HFF-Myc (cell line): Measurements from ENCODE around the gene GIMAP7.

Experiments used
- DNase-seq: peaks from one replicate; pipeline ENCODE4 v3.0.0-alpha.2; 2011; ENCODE audit warnings: low read depth; ENCODE audit errors: extremely low read depth
- H3K4me3 ChIP-seq: replicated peaks from 2 replicates; pipeline ENCODE4 v1.5.1; 2011; ENCODE audit warnings: low read depth, mild to moderate bottlenecking, control low read depth, low read length
- CTCF ChIP-seq: IDR thresholded peaks from 2 replicates; pipeline ENCODE4 v1.5.1; 2012; ENCODE audit warnings: mild to moderate bottlenecking, low read depth, low read length, control low read depth; ENCODE audit errors: missing control alignments

Gene GIMAP7

GRCh38 chr7:150564006-150564405 is 49.3 kb downstream of the GIMAP7 start:
- no peak for TF ChIP-seq CTCF
- DNase-seq, result no peak
- no peak overlapping the region for H3K4me3 ChIP-seq

DNA sequence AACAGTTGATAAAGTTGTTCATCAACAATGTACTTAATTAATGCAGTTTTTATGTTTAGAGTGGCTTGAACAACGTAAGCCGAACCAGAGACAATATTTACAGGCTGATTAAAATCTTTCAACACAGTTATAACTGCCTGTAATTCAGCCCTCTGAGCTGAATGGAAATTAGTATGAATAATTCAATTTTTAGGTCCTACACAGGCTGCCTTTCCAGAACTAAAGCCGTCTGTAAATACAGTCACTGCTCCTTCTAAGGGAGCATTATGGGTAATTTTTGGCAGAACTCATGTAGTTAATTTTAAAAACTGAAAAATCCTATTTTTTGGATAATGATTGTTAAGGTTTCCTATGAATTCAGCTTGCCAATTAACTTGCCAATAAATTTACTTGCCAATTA is 49.9 kb downstream of the GIMAP7 start:
- TF ChIP-seq CTCF, result no peak
- no peak for DNase-seq
- no peak overlapping the region for H3K4me3 ChIP-seq

DNA sequence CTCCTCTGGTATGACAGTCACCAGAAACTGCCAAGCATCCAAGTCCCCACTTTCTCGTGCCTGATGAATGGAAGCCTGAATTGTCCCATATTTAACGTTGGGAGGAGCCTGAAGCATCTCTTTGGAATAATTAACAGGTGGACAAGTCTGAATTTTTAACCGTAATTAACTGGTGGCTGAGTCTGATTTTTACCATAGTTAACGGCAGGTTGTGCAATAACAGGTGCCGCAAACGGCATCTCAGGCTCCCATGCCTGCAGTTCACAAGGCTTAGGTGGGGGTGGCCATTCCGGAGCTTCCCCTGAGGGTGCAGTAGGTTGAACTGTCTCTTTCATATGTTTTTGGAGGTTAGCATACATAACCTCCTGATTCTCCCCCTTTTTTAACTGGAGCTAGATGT is 50.6 kb downstream of the GIMAP7 start:
- H3K4me3 ChIP-seq, result no peak overlapping the region
- no peak for DNase-seq
- no peak for TF ChIP-seq CTCF

DNA sequence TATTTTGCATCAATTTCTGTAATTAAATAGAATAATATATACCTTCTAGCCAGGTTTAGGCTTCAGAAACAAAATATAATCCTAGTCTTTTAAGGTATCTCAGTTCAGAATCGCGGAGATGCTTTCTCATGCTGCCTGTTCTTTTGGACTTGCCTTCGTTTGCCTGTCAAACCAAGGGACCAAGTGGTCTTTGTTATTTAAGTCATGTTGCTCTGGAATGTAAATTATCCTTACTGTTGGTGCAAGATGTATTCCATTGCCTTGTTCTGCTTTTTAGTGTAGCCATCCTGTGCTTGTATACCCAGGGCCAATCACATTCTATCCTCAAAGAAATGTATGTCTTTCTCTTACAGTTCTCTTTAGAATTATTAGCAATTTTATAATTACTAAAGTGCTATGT is 51.5 kb downstream of the GIMAP7 start:
- no peak for TF ChIP-seq CTCF
- H3K4me3 ChIP-seq, result no peak overlapping the region
- no peak for DNase-seq

DNA sequence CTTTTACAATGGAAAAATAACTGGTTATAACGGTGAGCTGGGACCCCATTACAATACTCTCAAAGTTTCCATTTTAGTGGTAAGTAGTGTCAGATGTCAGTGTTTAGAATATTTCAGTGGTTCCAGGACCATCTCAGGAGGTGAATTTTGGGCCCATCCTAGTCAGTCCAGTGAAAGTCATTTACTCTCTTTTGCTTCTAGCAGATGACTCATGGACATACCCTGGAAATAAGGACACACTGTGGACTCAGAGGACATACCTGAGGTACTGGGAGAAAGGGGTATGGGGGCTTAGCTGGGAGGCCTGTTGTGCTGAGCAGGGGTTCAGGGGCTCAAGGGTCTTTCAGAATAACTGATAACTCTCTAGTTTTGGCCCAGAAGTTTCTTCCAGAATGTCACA is 51.9 kb downstream of the GIMAP7 start:
- H3K4me3 ChIP-seq, result no peak overlapping the region
- no peak for TF ChIP-seq CTCF
- no peak for DNase-seq

GRCh38 chr7:150567169-150567568 is 52.5 kb downstream of the GIMAP7 start, which contains the start of gene GIMAP4:
TSS of gene GIMAP4 (plus strand) at chr7:150567390. CDS start at chr7:150569902, 2,512 bp downstream.
- TF ChIP-seq CTCF, result no peak
- no peak within 1 kb of the TSS for H3K4me3 ChIP-seq

GRCh38 chr7:150567871-150568301 is 53.2 kb downstream of the GIMAP7 start:
- no peak for DNase-seq
- no peak for TF ChIP-seq CTCF
- no peak overlapping the region for H3K4me3 ChIP-seq

More at GRCh38 chr7:150567169-150567568, 52.5 kb downstream of the GIMAP7 start, which contains the start of gene GIMAP4:
- DNase-seq, result no peak
